ENCODE measurements around the gene BEX2. TPM values are rescaled to one million over a fixed set of nuclear protein-coding genes. Genes with fewer than 3 reads are reported as not detected.

Gene BEX2
- total RNA-seq, 1 experiment from 2014 or later, result 51.4 TPM

GRCh38 chrX:103338663-103339062 is 27.9 kb upstream of the BEX2 start:
- Histone ChIP-seq H3K4me1 (ENCODE audit: insufficient read depth, low read length, poor library complexity, severe bottlenecking) (no peaks in the 10 kb centered on the region), H3K27me3 (replicated peaks; ENCODE audit: insufficient read depth, low read depth, low read length, poor library complexity) (no peaks in the 10 kb centered on the region), H3K27ac (ENCODE audit: low read depth, low read length, poor library complexity, severe bottlenecking) (no peak overlapping the region), H3K36me3 (ENCODE audit: insufficient read depth, low read length, poor library complexity, severe bottlenecking) (no peaks in the 10 kb centered on the region), H3K4me3 (ENCODE audit: low read depth, low read length, poor library complexity, severe bottlenecking) (no peak overlapping the region), H3K9me3 (ENCODE audit: low read depth, low read length, poor library complexity, severe bottlenecking) (no peaks in the 10 kb centered on the region)
- ChIA-PET CTCF (no interaction called here), POLR2A (ENCODE audit: low non-redundant PET) (no interaction called here)
- BruUV-seq (replicated peaks), result no TSS peak
- no peak for TF ChIP-seq EZH2 (IDR thresholded peaks at IDR 0.05; ENCODE audit: borderline replicate concordance, low read depth, low read length, poor library complexity, severe bottlenecking)
- TF ChIP-seq CTCF (conservative IDR thresholded peaks at IDR 0.05; ENCODE audit: low read depth, low read length), result no peak
- intact Hi-C loops (cut with micrococcal nuclease; ENCODE audit: unreplicated experiment), result no loop called here
- DNase-seq (ENCODE audit: low spot score), result no peak

DNA sequence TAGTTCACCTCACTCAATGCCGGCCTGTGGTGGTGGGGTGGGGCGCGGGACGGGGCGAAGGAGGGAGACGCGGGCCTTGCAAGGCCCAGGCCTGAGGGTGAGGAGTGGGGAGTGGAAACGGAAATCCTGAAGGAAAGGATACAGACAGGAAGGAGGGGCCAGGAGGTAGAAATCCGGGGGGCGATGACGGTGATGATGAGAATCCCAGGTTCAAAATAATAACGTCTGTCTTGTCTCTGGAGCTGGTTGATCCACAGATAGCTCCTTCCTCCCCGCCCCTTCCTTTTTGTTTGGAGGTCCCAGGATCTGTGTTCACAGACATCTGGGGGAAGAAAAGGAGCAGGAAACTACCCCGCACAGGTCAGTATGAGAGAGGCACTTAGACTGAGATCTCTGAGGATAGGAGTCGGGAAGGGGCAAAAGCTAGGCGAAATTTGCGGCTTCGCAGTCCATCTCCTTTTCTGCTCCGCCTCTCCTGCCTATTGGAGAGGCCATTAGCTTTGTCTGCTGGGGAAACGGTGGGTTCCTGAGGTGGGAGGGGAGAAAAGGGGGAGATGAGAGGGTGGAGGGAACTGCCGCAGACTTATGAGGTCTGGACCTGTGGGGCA is 20.0 kb upstream of the BEX2 start:
- intact Hi-C loops (cut with micrococcal nuclease; ENCODE audit: unreplicated experiment), result no loop called here
- BruUV-seq (replicated peaks), result no TSS peak
- H3K4me1 ChIP-seq (ENCODE audit: insufficient read depth, low read length, poor library complexity, severe bottlenecking), result peaks cover 18% of the 10 kb centered on the region
- H3K27ac ChIP-seq (ENCODE audit: low read depth, low read length, poor library complexity, severe bottlenecking), result no peak overlapping the region
- H3K9me3 ChIP-seq (ENCODE audit: low read depth, low read length, poor library complexity, severe bottlenecking), result no peaks in the 10 kb centered on the region
- TF ChIP-seq CTCF (conservative IDR thresholded peaks at IDR 0.05; ENCODE audit: low read depth, low read length) (no peak), EZH2 (IDR thresholded peaks at IDR 0.05; ENCODE audit: borderline replicate concordance, low read depth, low read length, poor library complexity, severe bottlenecking) (no peak)
- ChIA-PET POLR2A (ENCODE audit: low non-redundant PET) (no interaction called here), CTCF (interaction anchor here (0.6 kb wide), 1 partner anchor 18 kb away, joined by 3 read pairs; no protein-coding TSS in a partner anchor)
- no peak overlapping the region for H3K4me3 ChIP-seq (ENCODE audit: low read depth, low read length, poor library complexity, severe bottlenecking)
- H3K27me3 ChIP-seq (replicated peaks; ENCODE audit: insufficient read depth, low read depth, low read length, poor library complexity), result no peaks in the 10 kb centered on the region
- no peaks in the 10 kb centered on the region for H3K36me3 ChIP-seq (ENCODE audit: insufficient read depth, low read length, poor library complexity, severe bottlenecking)
- DNase-seq (ENCODE audit: low spot score), result no peak

DNA sequence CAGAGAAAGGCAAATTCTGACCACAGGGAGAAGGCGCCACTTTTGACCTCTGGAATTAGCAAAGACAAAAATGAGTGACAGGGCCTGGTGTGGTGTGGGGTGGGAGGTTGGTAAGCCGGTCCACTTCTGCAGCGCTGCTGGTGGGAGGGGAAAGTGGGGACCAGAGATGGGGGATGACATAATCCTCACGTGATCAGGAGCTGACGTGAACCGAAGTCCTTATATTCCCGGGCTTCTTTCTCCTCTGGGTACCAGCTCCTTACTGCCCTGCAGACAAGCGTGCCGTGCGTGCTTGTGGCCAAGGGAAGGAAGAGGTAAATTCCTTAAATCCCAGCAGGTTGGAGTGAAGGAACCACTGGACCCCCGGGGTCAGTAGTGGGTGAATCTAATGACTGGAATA is 19.2 kb upstream of the BEX2 start, which contains the start of gene TCEAL7:
Gene TCEAL7, plus strand, starts transcription at position 249 of the 400 bp plus-strand sequence. CDS start 1,165 bp downstream, outside the sequence.
- TF ChIP-seq CTCF (conservative IDR thresholded peaks at IDR 0.05; ENCODE audit: low read depth, low read length) (no peak), EZH2 (IDR thresholded peaks at IDR 0.05; ENCODE audit: borderline replicate concordance, low read depth, low read length, poor library complexity, severe bottlenecking) (no peak)
- ChIA-PET POLR2A (ENCODE audit: low non-redundant PET) (no interaction called here), CTCF (no interaction called here)
- intact Hi-C loops (cut with micrococcal nuclease; ENCODE audit: unreplicated experiment), result no loop called here
- no peaks in the 10 kb centered on the region for H3K9me3 ChIP-seq (ENCODE audit: low read depth, low read length, poor library complexity, severe bottlenecking)
- no peaks in the 10 kb centered on the region for H3K27me3 ChIP-seq (replicated peaks; ENCODE audit: insufficient read depth, low read depth, low read length, poor library complexity)
- H3K4me1 ChIP-seq (ENCODE audit: insufficient read depth, low read length, poor library complexity, severe bottlenecking), result peaks cover 18% of the 10 kb centered on the region
- H3K27ac ChIP-seq (ENCODE audit: low read depth, low read length, poor library complexity, severe bottlenecking), result no peak within 1 kb of the TSS
- no peaks in the 10 kb centered on the region for H3K36me3 ChIP-seq (ENCODE audit: insufficient read depth, low read length, poor library complexity, severe bottlenecking)
- no TSS peak for BruUV-seq (replicated peaks)
- H3K4me3 ChIP-seq (ENCODE audit: low read depth, low read length, poor library complexity, severe bottlenecking), result no peak within 1 kb of the TSS
- DNase-seq (ENCODE audit: low spot score), result no peak
